NCI-H524 treated with DMSO at 0.1 percent for 48 hours (cell line): ENCODE data around the gene UBE2V1.
"Not testable (repeated sequence)": the region's sequence is repeated elsewhere in the genome, so short reads cannot be mapped to it uniquely, and the experiment has no call there.

Experiments
- DNase-seq: peaks from one replicate; lab custom pipeline; 2025; lab: John Stamatoyannopoulos, UW

UBE2V1 gene

DNA sequence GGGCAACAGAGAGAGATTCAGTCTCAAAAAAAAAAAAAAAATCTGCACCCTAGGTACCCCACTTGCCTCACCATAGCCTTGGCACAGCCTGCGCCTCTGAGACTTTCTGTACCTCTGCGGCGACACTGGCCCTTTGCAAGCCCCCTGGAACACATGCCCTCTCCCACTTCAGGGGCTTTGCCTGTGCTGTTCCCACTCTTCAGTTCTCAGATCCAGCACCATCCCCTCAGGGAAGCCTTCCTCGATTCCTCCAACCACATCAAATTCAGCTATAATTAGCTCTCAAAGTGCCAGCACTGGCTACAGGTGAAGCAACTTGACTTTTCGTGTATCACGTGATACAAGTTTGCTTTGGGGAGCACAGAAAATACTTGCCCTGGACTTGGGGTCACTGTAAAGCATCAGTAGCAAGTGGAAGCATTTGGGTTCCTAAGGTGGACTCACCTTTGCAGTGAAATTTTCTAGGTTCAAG is 2.1 kb upstream of the UBE2V1 start:
- DNase-seq, result no peak

DNA sequence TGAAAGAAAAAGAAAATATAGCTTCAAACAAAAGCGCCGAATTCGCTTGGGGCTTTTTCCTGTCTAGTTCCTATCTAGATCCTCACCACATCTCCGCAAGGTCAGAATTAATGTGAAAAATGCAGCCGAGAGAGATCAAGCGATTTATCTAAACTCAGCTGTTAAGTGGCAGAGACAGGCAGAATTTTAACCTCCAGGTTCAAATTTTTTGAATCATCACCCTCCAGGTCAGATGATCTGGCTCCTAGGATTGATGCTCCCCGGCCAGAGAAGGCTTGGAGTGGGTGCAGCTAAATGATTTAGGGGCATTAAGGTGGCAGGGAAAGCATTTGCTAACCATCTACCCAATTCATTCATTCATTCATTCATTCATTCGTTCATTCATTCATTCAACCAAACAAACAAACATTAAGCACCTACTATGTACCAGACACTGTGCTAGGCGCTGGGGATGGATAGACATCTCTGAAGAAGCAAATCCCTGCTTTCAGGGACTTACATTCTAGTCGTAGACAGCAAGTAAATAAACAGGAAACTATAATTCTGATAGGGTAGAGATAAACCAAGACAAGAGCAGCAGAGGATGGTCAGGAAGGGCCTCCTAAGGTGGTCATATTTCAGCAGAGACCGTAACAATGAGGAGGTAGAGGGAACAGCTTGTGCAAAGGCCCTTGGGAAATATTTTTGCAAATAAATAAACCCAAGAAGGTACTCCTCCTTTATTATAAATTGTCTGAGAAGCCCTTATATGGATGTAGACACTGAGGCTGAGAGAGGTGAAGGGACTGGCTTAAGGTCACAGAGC is 672 bp upstream of the UBE2V1 start:
- no peak for DNase-seq

DNA sequence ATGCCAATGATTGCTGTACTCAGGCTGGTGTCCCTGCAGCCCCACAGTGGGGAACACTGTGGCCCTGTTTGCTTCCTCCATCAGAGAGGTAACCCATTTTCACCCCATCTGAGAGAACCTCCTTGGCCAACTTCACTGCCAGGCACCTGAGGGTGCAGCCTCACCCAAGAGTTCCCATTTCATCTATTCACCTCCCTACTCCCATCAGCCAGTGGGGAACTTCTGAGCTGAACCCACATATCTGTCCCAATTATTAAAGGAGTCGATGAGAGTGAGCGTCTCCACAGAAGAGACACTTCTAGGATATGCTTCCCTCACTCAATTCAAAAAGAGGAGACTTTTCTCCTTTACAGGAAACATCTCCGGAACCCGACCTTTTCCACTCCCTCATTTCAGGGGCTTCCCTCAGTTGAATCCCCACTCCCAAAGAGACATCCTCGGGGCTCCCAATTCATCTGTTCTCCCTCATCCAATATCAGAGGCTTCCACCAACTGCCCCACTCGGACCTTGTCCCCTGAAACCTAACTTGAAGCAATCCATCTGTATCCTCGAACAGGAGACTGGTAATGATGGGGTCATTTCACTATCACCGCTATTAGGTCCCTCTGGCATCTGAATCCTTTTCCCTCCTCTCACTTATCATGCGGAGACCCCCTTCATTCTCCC is 988 bp downstream of the UBE2V1 start:
- no peak for DNase-seq

DNA sequence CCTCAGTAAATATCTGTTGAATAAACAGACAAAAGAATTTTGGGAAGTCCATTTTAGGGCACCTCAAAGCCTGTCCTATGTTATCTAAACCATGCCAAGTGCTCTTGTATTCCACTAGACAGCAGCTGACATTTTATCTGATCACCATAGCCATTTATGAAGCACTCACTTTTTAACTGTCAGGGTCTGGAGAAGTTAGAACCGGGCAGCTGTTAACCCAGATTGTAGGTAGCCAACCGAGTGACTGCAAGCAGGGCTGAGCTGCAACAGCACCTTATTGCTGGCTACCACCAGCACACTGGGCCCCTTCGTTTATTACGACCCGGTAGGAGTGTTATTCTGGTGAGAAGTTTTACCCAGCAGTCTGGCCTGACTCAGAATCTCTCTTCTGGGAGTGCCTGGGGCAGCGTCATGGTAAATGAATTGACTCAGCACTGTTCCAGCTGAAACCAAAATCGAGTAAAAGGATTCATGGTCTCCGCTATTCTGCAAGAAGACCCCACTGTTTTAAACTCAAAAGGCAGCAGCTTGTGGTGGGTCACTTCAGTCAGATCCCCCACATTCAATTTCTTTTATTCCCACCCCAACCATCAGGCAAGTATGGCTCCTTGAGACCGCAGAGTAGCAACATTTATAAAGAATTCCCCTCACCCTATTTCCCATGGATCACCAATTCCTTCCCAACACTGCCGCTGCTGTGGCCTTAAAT is 1.7 kb downstream of the UBE2V1 start:
- DNase-seq, result no peak

DNA sequence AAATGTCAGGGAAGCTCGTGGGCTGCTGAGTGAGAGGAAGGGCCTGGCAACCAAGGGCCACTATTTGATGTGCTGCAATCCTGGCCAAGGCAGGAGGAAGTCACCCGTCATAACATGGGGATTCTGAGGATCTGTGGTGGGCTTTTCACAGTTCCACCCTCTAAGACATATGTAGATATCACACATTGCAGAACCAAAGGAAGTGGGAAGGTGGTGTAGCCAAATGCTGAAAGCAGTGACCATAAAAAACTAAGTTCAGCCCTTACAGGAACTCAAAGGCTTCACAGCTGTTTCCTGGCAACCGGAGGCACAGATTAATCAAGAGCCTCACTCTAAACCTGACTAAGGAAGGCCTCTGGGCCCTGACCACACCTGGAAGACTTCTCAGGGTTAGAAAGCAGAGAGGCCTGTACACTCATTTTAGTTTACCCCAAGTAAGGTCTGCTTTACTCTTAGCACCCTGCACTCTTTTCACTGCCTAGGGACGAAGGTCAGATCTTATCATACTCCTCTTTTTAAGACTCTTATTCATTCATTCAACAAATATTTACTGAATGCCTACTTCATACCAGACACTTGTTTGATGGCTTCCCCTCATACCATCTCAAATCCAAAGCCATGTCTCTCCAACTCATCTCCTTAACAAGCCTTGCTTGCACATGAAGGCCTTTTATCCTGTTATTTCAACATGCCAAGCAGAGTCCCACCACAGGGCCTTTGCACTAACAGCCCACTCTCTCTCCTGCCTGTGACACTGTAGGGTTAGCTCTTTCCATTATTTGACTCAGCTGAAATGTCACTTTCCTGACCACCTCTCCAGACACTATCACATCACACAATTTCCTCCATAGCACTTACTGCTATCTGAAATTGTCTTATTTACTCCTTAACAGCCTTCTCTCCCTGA is 2.6 kb downstream of the UBE2V1 start:
- no peak for DNase-seq

DNA sequence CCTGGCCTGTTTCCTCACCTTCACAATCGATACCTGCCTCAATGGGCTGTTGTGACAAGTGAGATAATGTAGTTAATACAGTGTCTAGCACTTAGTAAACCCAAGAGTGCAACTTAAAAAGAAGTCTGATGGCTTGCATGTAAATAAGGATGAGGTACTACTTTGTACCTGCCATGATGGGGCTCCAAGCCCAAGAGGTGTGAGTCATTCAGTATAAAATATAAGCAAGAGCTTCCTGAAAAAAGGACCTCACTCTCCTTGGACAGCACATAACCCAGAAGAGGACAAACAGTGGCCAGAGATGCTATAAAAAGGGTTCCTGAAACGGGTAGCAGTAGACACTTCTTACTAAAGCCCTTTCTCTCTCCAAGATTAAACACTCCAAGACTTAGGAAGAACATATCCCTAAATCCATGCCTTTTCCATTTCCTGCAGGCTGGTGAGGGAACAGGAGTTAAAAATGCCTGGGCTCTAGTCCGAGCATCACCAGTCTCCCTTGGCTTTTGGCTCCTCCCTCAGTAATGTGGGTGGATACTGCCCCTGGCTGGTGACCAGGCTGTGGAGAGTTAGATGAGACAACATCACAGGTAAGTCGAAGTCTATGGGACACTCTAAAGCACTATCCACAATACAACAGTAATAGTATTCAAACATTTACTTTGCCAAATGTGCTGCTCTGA is 4.3 kb downstream of the UBE2V1 start:
- DNase-seq, result no peak

DNA sequence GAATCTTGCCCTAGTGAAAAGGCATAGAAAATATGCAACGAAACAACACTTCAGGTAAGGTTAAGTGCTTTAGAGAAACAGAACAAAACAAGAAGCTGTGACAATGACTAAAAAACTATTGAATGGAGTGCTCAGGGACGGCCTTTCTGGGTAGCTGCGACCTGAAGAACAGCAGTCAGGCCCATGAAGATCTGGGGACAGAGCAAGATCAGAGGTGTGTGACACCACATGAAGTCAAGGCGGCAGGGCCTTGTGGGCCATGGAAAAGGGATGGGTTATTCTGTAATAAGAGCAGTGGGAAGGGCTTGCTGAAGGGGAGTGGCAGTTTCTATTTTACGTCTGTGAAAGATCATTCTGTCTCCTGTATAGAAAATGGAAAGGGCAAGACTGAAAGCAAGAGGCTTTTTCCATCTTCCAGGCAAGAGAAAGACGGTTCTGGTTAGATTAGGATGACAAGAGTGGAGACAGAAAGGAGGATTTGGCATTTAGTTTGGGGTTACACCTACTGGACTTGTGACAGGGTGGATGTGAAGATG is 5.1 kb downstream of the UBE2V1 start:
- DNase-seq, result no peak

DNA sequence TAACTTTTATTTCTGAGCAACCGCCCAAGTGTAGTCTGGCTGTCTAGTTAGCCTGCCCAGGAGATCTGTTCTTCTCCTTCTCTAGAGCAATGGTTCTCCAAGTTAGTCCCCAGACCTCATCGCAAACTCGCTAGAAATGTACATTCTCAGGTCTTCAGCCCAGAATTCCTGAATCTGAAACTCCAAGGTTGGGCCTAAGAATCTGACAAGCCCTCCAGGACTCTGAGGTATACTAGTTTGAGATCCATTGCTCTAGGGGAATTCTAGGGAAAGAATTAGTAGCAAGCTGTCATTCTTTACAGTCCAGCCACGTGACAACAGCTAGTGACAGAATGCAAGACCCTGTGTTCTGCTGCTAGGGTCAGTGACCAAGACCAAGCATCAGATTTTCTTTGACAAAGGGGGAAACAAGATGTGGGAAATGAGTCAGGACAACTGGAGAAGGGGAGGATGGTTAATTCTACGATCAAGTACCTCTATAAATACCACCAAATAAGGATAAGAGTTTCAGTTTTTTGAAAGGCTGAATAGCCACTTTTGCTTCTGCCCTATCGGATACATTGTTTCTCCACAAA is 5.8 kb downstream of the UBE2V1 start:
- DNase-seq, result no peak

DNA sequence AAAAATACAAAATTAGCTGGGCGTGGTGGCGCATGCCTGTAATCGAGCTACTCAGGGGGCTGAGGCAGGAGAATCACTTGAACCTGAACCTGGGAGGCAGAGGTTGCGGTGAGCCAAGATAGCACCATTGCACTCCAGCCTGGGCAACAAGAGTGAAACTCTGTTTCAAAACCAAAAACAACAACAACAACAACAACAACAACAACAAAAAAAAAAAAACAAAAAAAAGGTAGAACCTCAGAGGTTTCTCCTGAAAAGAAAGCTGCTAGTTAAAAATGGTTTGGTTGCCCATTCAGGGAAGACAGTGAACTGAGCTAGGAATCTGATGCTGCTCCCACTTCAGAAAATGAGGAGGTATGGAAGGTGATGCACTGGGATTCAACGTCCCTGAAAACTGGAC is 6.3 kb downstream of the UBE2V1 start:
- DNase-seq, result not testable (repeated sequence)

DNA sequence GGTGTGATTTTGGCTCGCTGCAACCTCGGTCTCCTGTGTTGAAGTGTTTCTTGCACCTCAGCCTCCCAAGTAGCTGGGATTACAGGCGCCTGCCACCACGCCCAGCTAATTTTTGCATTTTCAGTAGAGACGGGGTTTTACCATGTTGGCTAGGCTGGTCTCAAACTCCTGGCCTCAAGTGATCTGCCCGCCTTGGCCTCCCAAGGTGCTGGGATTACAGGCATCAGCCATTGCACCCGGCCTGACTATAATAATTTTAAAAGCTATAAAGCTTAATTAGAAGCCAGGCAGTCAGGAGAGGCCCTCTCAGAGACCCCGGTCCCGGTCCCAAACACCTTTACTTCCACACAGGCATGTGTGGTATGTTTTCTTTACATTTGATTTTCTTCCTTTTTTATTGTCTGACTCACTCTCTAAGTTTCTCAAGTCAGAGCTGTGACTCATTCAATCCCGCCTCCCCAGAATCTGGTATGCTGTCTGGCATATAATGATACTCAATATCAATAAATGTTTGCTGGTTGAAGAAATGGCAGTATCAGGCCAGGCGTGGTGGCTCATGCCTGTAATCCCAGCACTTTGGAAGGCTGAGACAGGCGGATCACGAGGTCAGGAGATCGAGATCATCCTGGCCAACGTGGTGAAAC is 9.4 kb downstream of the UBE2V1 start:
- not testable (repeated sequence) for DNase-seq

DNA sequence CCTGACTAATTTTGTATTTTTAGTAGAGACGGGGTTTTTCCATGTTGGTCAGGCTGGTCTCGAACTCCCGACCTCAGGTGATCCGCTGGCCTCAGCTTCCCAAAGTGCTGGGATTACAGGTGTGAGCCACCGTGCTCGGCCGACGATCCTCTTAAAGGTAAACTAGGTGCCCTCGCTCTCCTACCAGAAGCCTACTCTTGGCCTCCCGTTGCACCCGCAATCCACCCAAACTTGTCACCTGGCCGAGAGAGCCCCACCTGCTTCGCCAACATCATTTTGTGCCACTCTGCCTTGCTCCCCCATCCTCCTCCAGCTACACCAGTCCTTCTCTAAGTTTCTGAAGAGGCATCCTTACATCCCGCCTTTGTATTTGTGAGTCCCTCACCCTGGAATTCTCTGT is 10.4 kb downstream of the UBE2V1 start:
- not testable (repeated sequence) for DNase-seq

DNA sequence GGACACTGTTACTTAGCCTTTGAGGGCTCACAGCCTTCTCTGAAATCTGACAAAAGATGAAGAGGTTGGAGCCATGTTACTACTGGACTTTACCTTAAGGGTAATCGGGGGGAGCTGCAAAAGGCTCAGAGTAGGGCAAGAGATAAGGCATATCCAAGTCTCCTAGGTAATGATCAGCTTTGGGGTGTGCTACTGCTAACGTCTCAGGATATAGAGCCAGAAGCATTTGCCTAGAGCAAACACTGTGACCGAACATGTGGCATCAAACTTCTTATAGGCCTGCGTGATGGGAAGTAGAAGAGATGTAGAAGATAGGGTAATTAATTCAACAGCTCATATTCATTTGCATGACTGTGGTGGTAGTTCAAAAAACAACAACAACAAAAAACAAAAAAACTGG is 11.1 kb downstream of the UBE2V1 start:
- DNase-seq, result no peak

DNA sequence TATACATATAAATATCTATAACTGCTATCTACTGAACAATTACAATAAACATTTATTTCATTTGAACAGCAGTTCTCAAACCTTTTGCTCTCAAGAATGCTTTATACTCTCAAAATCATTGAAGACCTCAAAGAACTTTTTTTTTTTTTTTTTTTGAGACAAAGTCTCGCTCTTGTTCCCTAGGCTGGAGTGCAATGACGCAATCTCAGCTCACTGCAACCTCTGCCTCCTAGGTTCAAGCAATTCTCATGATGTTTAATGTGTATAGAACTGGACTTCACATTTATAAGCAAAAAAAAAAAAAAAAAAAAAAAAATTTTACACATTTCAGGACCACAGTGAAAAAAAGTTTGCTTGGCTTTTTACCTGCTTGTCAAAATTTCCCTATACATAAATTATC is 11.7 kb downstream of the UBE2V1 start:
- no peak for DNase-seq

DNA sequence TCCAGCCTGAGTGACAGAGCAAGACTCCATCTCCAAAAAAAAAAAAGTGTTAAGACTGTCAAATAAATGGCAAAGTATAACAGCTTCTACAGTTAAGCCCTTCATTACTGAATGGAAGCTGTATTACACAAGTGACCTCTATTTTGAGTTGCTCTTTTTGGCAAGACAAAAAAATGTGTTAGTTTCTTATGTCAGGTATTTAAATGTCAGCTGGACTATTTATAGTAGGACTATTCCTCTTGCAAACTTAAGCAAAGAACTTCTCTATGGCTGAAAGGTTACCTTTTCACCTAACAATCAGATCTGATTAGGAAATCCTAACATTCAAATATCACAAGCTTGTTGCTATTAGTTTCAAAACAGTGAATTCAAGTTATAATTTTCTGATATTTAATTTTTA is 12.4 kb downstream of the UBE2V1 start:
- DNase-seq, result no peak

DNA sequence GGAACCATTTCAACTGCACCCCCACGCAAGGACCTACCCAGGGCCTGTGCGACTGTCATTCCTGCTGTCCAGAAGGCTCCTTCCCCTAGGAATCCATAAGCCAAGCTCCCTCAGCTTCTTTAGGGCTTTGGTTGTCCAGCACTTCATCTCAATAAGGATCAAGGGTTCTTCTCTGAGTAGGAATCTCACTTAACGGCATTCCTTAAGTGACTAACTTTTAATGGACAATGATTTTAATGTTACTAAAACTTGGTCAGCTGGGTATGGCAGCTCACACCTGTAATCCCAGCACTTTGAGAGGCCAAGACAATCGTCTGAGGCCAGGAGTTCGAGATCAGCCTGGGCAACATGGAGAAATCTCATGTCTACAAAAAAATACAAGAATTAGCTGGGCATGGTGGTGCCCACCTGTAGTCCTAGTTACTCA is 13.4 kb downstream of the UBE2V1 start:
- no peak for DNase-seq

DNA sequence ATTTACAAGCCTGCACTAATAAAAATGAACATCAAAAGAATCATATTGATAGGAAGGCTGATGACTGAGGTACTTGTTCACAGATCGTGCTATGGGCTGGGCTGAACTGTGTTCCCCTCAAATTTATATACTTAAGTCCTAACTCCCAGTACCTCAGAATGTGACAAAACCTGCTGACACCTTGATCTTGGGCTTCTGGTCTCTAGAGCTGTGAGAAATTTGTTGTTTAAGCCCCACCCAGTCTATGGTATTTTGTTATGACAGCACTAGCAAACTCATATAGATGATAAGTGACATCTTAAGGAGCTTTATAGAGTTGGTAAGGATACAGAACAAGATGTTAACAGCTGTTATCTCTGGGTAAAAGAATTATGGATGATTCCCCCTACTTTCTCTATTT is 13.8 kb downstream of the UBE2V1 start:
- no peak for DNase-seq

DNA sequence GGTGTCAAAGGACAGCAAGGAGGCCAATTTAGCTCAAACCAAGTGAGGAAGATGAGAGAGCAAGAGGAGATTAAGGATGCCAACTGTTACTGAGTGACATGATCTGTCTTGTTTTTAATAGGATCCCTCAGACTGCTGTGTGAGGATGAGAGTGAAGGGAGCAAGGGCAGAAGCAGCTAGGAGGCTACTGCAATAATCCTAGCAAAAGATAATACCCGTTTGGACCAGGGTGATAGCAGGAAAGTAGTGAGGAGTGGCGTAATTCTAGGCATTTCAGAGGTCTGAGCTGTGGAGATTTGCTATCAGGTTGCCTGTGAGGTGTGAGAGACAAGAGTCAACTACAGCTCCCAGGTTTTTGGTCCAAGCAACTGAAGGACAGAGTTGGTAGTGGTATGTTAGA is 14.7 kb downstream of the UBE2V1 start:
- DNase-seq, result no peak

DNA sequence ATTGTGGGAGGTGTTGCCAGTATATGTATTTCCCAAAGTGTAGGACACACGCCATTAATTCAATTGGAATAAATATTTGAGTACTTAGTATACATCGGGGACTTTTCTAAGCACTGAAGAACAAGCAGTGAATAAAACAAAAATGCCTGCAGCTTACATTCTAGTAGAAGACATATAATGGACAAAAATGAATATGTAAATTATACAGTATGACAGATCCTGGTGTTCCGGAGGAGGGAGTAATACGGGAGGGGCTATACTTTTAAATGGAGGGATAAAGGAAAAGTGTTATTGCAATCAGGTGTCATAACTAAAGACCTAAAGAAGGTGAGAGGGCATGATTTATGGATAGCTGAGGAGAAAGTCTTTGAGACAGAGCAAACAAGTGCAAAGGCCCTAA is 15.1 kb downstream of the UBE2V1 start:
- DNase-seq, result no peak

DNA sequence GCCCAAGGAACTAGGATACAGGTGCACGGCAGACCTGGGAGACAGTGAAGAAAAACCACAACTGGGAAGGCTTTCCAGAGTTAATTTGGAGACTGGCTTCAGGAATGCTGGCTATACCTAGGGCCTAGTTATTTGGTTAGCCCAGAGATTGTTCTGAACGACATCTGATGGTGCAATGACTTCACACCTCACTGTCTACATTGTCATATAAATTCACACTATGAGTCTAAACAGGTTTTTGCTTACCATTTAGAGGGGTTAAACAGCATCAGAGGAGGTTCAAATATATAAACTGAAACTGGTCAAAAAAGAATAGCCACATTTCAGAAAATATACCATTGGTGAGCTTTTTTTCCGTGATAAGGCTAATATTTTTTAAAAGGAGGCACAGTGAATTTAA is 16.7 kb downstream of the UBE2V1 start:
- DNase-seq, result no peak

DNA sequence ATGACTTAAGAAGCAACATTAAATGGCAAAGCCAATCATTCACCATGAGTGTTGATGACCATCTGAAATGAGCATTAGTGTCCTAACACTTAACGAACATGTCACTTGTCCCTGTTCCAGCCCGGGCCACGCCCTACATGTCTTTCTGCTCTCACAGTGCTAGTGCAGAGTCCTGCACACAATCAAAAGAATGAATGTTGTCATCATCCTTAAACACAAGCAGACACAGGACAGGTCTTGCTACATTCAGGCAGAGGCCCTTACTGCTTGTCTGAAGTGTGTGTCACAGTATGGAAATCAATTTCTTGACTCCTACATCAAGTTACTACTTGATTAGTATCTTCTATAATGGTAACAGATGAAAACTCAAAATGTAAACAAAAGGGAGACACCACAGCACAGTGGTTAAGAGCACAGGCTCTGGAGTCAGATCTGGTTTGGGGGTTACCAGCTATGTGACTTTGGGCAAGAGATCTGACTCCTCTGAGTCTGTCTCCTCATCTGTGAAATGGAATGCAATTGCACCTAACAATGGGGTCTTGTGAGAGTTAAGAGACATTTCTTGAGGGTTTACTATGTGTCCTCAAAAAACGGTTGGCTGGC is 17.4 kb downstream of the UBE2V1 start:
- DNase-seq, result no peak
